GM12865 (cell line): ENCODE results near the gene BATF.

Experiments
- DNase-seq: peaks from one replicate; pipeline ENCODE4 v3.0.0; 2010; ENCODE audit warnings: low read depth
- H3K4me3 ChIP-seq: 2 replicates; pipeline ENCODE4 v1.5.1; 2011; ENCODE audit warnings: mild to moderate bottlenecking, low read depth, low read length, control low read depth
- CTCF ChIP-seq: IDR thresholded peaks from 2 replicates; pipeline ENCODE4 v1.5.1; 2011; ENCODE audit warnings: low read length, control low read depth, low read depth, inconsistent platforms; ENCODE audit not compliant: insufficient read depth; ENCODE audit errors: missing control alignments

BATF gene

GRCh38 chr14:75499084-75499875 is 23.0 kb upstream of the BATF start:
- peak overlapping the region; percentile 4; the same call in 1 of the 2 replicates for H3K4me3 ChIP-seq
- TF ChIP-seq CTCF = no peak
- DNase-seq = peak; percentile 91

GRCh38 chr14:75501080-75501479 is 21.2 kb upstream of the BATF start:
- no peak for DNase-seq
- no peak overlapping the region for H3K4me3 ChIP-seq
- no peak for TF ChIP-seq CTCF

- H3K4me3 ChIP-seq = no peak overlapping the region
- TF ChIP-seq CTCF = no peak
- no peak for DNase-seq
Observed at GRCh38 chr14:75504411-75504810, 17.9 kb upstream of the BATF start.

GRCh38 chr14:75506930-75507329 is 15.3 kb upstream of the BATF start:
- H3K4me3 ChIP-seq = no peak overlapping the region
- DNase-seq = no peak
- no peak for TF ChIP-seq CTCF

- no peak overlapping the region for H3K4me3 ChIP-seq
- TF ChIP-seq CTCF = no peak
- no peak for DNase-seq
Observed at GRCh38 chr14:75510547-75510946, 11.7 kb upstream of the BATF start.

- DNase-seq = no peak
- no peak for TF ChIP-seq CTCF
- no peak overlapping the region for H3K4me3 ChIP-seq
Observed at GRCh38 chr14:75511201-75511600, 11.1 kb upstream of the BATF start.

- TF ChIP-seq CTCF = no peak
- peak; percentile 84 for DNase-seq
- H3K4me3 ChIP-seq = peak overlapping the region; percentile 91; the same call in 1 of the 2 replicates
Observed at GRCh38 chr14:75513911-75514672, 8.2 kb upstream of the BATF start.
